Stimulated activated memory B cell treated with anti-CD40 and anti-IgM and Interleukin-4, amounts not matched to agents 10 μg/mL and 1 μg/mL and 100 μg/mL, for 72 hours (primary cell): ENCODE measurements around the gene FHOD3.
A peak's percentile ranks its signal among the peaks of the same experiment; 100 is the strongest.

ENCODE experiments used
- ATAC-seq: fragments of 150-1000 bp; cut with Tn5 transposase; 2 replicates; pipeline ENCODE4 v1.10.0; 2021
- H3K27ac Mint-ChIP-seq: one replicate; pipeline ENCODE4 v1.8.0; 2022; ENCODE audit warnings: mild to moderate bottlenecking, mixed read lengths
- H3K27me3 Mint-ChIP-seq: one replicate; pipeline ENCODE4 v1.8.0; 2022; ENCODE audit warnings: mixed read lengths
- H3K36me3 Mint-ChIP-seq: one replicate; pipeline ENCODE4 v1.8.0; 2022; ENCODE audit warnings: mixed read lengths
- H3K4me1 Mint-ChIP-seq: one replicate; pipeline ENCODE4 v1.8.0; 2022; ENCODE audit warnings: mixed read lengths
- H3K4me3 Mint-ChIP-seq: one replicate; pipeline ENCODE4 v1.8.0; 2022; ENCODE audit warnings: mild to moderate bottlenecking, moderate library complexity, mixed read lengths
- H3K9me3 Mint-ChIP-seq: one replicate; pipeline ENCODE4 v1.8.0; 2022; ENCODE audit warnings: mixed read lengths

Gene FHOD3

DNA sequence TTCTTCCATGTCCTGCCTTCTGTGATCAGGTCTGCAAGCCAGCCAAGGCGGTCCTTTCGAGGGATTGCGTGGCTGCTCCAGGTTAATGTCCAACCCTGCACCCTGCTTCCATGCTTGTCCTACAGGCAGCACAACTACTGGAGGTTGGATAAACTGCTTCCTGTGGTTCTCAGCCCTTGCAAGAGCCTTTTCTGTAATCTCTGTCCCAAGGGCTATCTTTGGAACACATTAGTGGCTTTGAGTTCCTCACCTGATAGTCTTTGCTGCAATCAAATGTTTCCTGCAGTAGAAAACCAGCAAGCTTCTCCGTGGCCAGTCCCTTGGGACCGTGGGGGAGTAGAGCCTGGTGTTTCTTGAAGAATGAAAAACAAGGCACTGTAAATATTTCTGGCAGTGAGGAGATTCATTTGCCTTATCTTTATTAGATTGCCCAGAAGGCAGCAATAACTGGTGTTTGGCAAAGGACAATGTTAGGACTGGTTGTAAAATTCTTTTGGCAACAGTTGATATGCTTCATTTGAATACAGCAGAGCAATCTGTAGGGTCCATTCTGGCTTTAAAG, 214.4 kb downstream of the FHOD3 start:
- no peak overlapping the region for H3K27ac Mint-ChIP-seq
- H3K27me3 Mint-ChIP-seq, result peaks cover 11% of the 10 kb centered on the region
- no peak for ATAC-seq
- H3K4me1 Mint-ChIP-seq, result no peaks in the 10 kb centered on the region
- no peak overlapping the region for H3K4me3 Mint-ChIP-seq
- H3K36me3 Mint-ChIP-seq, result no peaks in the 10 kb centered on the region
- no peaks in the 10 kb centered on the region for H3K9me3 Mint-ChIP-seq

GRCh38 chr18:36513556-36513955, 216.0 kb downstream of the FHOD3 start:
- Mint-ChIP-seq H3K4me1 (no peaks in the 10 kb centered on the region), H3K36me3 (no peaks in the 10 kb centered on the region), H3K27me3 (peaks cover 13% of the 10 kb centered on the region), H3K27ac (no peak overlapping the region), H3K4me3 (no peak overlapping the region), H3K9me3 (no peaks in the 10 kb centered on the region)
- no peak for ATAC-seq

- Mint-ChIP-seq H3K4me3 (no peak overlapping the region), H3K36me3 (no peaks in the 10 kb centered on the region), H3K4me1 (no peaks in the 10 kb centered on the region), H3K27me3 (peaks cover 22% of the 10 kb centered on the region), H3K27ac (no peak overlapping the region), H3K9me3 (no peaks in the 10 kb centered on the region)
- no peak for ATAC-seq
These were observed 217.3 kb downstream of the FHOD3 start for GRCh38 chr18:36514778-36515177.

- H3K4me1 Mint-ChIP-seq, result no peaks in the 10 kb centered on the region
- no peak for ATAC-seq
- H3K36me3 Mint-ChIP-seq, result no peaks in the 10 kb centered on the region
- H3K27ac Mint-ChIP-seq, result no peak overlapping the region
- peaks cover 27% of the 10 kb centered on the region for H3K27me3 Mint-ChIP-seq
- no peaks in the 10 kb centered on the region for H3K9me3 Mint-ChIP-seq
- H3K4me3 Mint-ChIP-seq, result no peak overlapping the region
These were observed 218.7 kb downstream of the FHOD3 start for GRCh38 chr18:36516258-36516657.

DNA sequence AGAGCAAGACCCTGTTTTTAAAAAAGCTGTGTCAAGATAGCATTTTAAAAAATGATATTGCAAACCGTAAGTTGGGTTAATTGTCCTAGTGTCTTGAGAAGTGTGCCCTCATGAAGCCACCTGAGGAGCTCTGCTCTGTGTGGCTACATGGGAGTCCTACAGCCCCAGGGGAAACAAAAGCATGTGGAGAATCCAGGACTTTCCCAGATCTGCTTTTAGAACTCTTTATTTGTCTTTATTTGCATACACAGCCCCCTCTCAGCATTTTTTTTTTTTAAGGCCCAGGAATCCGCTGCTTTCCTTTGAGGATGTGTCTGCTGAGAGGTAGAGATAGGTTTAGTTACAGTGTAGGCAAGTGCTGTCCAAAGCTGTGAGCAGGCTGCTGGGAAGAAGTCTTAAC, 219.2 kb downstream of the FHOD3 start:
- no peaks in the 10 kb centered on the region for H3K4me1 Mint-ChIP-seq
- H3K27me3 Mint-ChIP-seq, result peaks cover 32% of the 10 kb centered on the region
- H3K9me3 Mint-ChIP-seq, result no peaks in the 10 kb centered on the region
- H3K4me3 Mint-ChIP-seq, result no peak overlapping the region
- no peak overlapping the region for H3K27ac Mint-ChIP-seq
- no peaks in the 10 kb centered on the region for H3K36me3 Mint-ChIP-seq
- ATAC-seq, result no peak

DNA sequence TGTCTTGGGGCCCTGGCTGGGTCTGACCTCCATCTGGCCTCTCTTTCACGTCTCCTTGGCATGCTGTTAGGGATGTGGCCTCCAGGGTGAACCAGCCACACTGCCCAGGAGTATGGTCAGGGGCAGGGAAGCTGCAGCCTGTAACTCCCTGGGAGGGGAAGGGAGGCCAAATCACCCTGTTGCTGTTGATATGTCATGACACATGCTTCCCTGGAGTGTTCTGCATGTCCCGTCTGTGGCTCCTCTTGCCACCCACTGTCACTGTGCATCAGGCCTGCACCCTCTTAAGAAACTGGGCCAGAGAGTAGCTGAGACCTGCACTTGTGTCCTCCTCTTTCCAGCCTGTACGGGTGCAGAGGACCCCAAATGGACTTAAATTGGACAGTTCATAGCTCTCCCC, 221.3 kb downstream of the FHOD3 start:
- Mint-ChIP-seq H3K36me3 (no peaks in the 10 kb centered on the region), H3K27me3 (peaks cover 35% of the 10 kb centered on the region), H3K4me3 (no peak overlapping the region), H3K4me1 (no peaks in the 10 kb centered on the region), H3K27ac (no peak overlapping the region), H3K9me3 (no peaks in the 10 kb centered on the region)
- no peak for ATAC-seq

DNA sequence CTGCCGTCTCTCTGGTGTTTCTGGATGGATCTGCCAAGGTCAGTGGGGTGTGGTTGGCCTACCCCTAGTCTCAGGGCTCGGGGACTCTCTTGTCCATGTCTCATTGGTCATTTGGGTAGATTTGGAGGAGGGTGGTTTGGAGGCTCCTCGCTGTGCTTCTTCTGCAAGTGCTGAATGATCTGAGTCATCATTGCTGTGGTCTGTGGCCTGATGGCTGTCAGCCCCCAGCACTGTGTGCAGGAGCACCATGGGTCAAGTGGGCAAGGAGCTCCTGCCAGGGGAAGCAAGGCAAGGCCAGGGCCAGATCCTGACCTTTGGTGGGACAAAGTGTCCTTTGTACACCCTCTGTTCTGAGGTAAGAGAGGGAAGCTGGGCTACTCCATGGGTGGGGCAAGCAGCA, 221.8 kb downstream of the FHOD3 start:
- H3K36me3 Mint-ChIP-seq, result no peaks in the 10 kb centered on the region
- peaks cover 35% of the 10 kb centered on the region for H3K27me3 Mint-ChIP-seq
- no peak overlapping the region for H3K4me3 Mint-ChIP-seq
- H3K9me3 Mint-ChIP-seq, result no peaks in the 10 kb centered on the region
- ATAC-seq, result peak; percentile 10
- no peak overlapping the region for H3K27ac Mint-ChIP-seq
- H3K4me1 Mint-ChIP-seq, result no peaks in the 10 kb centered on the region

GRCh38 chr18:36522509-36522908, 225.0 kb downstream of the FHOD3 start:
- Mint-ChIP-seq H3K4me3 (no peak overlapping the region), H3K27me3 (peaks cover 24% of the 10 kb centered on the region), H3K4me1 (no peaks in the 10 kb centered on the region), H3K36me3 (no peaks in the 10 kb centered on the region), H3K27ac (no peak overlapping the region), H3K9me3 (no peaks in the 10 kb centered on the region)
- no peak for ATAC-seq

- Mint-ChIP-seq H3K9me3 (no peaks in the 10 kb centered on the region), H3K4me3 (no peak overlapping the region), H3K36me3 (no peaks in the 10 kb centered on the region), H3K27me3 (peaks cover 11% of the 10 kb centered on the region), H3K27ac (no peak overlapping the region), H3K4me1 (no peaks in the 10 kb centered on the region)
- no peak for ATAC-seq
These were observed 228.4 kb downstream of the FHOD3 start for GRCh38 chr18:36525913-36526312.

DNA sequence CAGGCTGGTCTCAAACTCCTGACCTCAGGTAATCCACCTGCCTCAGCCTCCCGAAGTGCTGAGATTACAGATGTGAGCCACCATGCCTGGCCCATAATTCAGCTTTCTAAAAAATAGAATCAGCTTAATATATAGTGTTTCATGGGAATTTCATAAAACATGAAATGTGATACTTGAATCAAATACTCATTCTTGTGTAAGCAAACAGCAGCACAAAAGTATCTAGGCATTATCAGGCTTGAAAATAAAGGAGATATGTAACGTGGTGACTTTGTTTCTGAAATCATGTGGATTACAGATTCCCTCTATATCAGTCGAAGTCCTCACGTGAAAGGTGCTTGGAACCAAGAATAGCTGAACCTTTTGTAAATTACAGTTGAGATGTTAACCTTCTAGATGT, 229.1 kb downstream of the FHOD3 start:
- no peak for ATAC-seq
- Mint-ChIP-seq H3K4me3 (no peak overlapping the region), H3K27me3 (peaks cover 9% of the 10 kb centered on the region), H3K4me1 (no peaks in the 10 kb centered on the region), H3K27ac (no peak overlapping the region), H3K9me3 (no peaks in the 10 kb centered on the region), H3K36me3 (no peaks in the 10 kb centered on the region)

- no peak for ATAC-seq
These were observed 229.5 kb downstream of the FHOD3 start for GRCh38 chr18:36527051-36527450.

DNA sequence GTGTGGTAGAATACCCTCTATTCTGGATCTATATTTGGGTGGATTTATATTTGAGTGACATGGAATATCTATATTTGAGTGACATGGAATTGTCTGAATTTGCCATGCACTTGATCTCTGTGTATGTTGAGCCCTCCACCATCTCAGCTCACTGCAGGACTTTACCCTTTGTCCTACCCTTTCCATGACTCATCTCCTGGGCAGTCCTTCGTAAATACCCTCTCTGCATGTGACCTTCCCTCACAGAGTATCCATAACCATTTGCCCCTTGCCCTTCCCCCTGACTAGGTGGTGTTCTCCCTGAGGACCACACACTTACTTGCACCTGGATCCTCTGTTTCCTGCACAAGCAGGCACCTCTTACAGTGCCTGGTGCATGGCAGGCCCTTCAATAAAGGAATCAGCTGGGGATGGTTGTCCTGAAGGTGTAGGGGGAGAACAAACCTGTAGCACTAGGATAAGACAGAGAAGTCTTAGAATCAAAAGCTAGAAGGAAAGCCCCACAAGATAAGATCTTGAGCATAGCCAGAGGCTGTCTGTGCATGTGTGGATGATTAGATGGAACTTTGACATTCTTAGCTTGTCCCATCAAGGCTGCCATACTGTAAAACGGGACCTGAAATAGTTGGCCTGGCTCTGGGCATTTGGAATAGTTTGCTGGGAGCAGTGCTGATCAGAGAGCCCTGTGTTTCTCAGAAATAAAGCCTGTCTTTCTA, 230.4 kb downstream of the FHOD3 start:
- Mint-ChIP-seq H3K36me3 (no peaks in the 10 kb centered on the region), H3K9me3 (no peaks in the 10 kb centered on the region), H3K4me1 (no peaks in the 10 kb centered on the region), H3K27ac (no peak overlapping the region), H3K4me3 (no peak overlapping the region), H3K27me3 (peaks cover 15% of the 10 kb centered on the region)
- no peak for ATAC-seq

More at GRCh38 chr18:36527051-36527450, 229.5 kb downstream of the FHOD3 start:
- Mint-ChIP-seq H3K9me3 (no peaks in the 10 kb centered on the region), H3K27ac (no peak overlapping the region), H3K4me3 (no peak overlapping the region), H3K36me3 (no peaks in the 10 kb centered on the region), H3K4me1 (no peaks in the 10 kb centered on the region), H3K27me3 (peaks cover 9% of the 10 kb centered on the region)

DNA sequence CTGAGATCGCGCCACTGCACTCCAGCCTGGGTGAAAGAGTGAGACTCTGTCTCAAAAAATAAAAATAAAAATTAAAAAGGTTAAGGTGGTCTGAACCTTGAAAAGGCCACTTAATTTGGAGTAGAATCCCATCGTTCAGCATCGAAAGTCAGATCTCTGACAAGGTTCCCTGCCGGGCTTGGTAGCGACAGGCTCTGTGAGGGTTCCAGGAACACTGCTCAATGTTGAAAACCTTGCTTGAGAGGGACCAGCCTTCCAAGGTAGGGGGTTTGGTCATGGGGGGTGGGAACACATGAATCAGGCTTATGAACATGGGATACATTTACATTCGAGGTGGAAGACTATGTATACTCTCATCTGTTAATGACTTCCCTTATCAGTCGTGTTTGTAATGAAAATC, 232.2 kb downstream of the FHOD3 start:
- Mint-ChIP-seq H3K4me1 (no peaks in the 10 kb centered on the region), H3K4me3 (no peak overlapping the region), H3K9me3 (no peaks in the 10 kb centered on the region), H3K27me3 (peaks cover 15% of the 10 kb centered on the region), H3K27ac (no peak overlapping the region), H3K36me3 (no peaks in the 10 kb centered on the region)
- no peak for ATAC-seq

GRCh38 chr18:36530676-36531405, 233.3 kb downstream of the FHOD3 start:
- H3K27me3 Mint-ChIP-seq, result peaks cover 15% of the 10 kb centered on the region

DNA sequence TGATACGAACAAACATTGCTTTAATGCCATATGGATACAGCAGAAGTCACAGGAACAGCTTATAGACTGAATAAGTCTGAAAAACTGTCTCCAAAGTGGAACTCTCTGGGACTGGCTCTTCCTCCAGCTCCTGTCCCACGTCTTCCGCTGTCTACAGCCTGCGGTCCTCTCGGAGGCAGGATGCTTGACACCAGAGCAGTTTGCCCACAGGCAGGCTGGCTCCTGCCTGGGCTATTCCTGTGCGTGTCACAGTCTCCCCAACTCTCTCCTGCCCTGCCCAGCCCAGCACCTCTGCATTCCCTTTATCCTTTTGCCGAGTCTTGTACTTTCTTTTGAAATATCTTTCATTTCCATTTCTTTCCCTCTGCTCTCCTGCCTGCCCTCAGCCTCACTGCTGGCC, 234.1 kb downstream of the FHOD3 start:
- Mint-ChIP-seq H3K9me3 (no peaks in the 10 kb centered on the region), H3K27ac (no peak overlapping the region), H3K27me3 (peaks cover 15% of the 10 kb centered on the region), H3K4me1 (no peaks in the 10 kb centered on the region), H3K4me3 (no peak overlapping the region), H3K36me3 (no peaks in the 10 kb centered on the region)
- ATAC-seq, result no peak

More at GRCh38 chr18:36530676-36531405, 233.3 kb downstream of the FHOD3 start:
- ATAC-seq, result no peak
- H3K4me3 Mint-ChIP-seq, result no peak overlapping the region
- no peak overlapping the region for H3K27ac Mint-ChIP-seq
- no peaks in the 10 kb centered on the region for H3K36me3 Mint-ChIP-seq
- H3K4me1 Mint-ChIP-seq, result no peaks in the 10 kb centered on the region
- no peaks in the 10 kb centered on the region for H3K9me3 Mint-ChIP-seq

- no peak for ATAC-seq
- peaks cover 15% of the 10 kb centered on the region for H3K27me3 Mint-ChIP-seq
- H3K4me1 Mint-ChIP-seq, result no peaks in the 10 kb centered on the region
- no peaks in the 10 kb centered on the region for H3K9me3 Mint-ChIP-seq
- H3K36me3 Mint-ChIP-seq, result no peaks in the 10 kb centered on the region
- no peak overlapping the region for H3K4me3 Mint-ChIP-seq
- no peak overlapping the region for H3K27ac Mint-ChIP-seq
These were observed 234.9 kb downstream of the FHOD3 start for GRCh38 chr18:36532394-36532793.
